Stimulated activated naive CD4-positive, alpha-beta T cell treated with Interleukin-2 at 50 U/mL for 16 hours (primary cell): ENCODE measurements around the gene PPFIA3.

Experiments
- DNase-seq: peaks from one replicate; lab custom pipeline; 2025; lab: John Stamatoyannopoulos, UW

PPFIA3 gene

DNA sequence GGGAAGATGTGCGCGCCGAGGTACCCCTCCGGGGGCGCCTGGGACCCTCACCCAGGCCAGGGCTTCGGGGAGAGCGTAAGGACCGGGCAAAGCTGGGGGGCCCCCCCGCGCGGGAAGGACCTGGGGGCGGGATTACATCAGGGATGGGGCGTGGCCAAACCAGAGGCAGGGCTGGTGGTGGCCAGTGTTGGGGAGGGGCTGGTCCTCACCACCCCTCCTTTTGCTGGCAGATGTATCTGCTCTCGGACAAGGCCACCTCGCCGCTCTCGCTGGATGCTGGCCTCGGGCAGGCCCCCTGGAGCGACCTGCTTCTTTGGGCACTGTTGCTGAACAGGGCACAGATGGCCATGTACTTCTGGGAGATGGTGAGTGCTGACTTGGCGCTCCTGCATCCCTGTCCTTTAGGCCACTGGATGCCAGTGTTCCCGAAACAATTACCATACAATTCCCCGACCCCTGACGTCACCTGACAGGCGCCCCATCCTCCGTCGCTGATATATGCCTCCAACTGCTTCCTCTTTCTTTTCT, 63.6 kb downstream of the PPFIA3 start:
- DNase-seq: no peak

DNA sequence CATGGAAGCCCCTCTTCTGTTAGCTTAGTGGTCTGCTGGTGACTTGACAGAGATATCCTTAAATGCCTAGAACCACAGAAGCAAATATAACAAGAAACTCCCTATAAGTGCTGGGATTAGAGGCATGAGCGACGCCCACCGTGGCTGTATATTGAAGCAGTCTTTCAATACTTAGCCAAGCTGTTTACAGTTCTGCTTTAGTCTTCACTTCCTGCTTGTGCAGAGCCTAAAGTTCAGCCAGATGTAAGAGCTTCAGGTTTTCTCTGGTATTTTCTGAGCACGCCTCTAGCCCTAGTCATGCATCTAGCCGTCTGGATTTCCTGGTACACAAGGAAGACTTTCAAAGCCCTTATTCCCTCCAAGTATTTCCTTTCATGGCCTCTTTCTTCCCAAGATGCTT, 66.8 kb downstream of the PPFIA3 start:
- no peak for DNase-seq

DNA sequence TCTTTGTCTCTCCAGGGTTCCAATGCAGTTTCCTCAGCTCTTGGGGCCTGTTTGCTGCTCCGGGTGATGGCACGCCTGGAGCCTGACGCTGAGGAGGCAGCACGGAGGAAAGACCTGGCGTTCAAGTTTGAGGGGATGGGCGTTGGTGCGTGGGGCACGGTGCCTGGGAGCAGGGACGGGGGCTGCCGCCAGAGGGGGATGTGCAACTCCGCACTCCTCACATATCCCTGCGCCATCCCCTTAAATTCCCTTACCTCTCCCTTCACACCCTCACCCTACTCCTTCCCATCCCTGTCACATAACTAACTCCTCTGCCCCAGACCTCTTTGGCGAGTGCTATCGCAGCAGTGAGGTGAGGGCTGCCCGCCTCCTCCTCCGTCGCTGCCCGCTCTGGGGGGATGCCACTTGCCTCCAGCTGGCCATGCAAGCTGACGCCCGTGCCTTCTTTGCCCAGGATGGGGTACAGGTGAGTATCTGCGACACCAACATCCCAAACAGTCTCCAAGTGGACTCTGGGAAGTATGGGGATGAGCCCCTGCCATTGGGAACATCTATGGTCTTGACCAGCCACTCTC, 69.4 kb downstream of the PPFIA3 start:
- DNase-seq: no peak

DNA sequence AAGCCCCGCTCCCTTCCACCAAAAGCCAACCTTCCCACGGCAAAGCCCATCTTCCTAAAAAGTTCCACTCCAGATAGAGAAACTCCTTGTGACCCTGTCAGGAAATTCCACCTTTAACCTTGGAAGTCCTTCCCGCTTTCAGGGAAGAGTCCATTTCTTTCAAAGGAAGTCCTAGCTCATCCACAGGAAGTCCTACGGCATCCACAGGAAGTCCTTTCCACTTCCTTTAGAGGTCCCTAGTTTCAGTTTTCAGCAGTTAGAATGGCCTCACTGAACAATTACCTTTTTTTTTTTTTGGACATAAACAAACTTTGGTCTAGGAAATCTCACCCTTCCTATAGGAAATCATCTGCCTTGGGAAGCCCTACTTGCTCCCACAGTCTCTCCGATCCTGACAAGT, 69.9 kb downstream of the PPFIA3 start:
- DNase-seq: no peak

DNA sequence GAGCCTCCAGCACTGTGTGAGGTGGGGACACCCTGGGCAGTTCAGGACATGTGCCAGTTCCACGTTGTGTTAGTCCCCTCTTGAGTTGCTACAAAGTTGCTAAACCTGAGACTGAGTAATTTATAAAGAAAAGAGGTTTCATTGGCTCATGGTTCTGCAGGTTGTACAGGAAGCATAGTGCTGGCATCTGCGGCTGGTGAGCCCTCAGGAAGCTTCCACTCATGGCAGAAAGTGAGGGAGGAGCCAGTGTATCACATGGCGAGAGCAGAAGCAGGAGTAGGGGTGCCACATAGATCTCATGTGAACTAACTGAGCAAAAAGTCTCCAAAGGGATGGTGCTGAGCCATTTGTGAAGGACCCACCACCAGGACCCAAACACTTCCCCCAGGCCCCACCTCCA, 71.4 kb downstream of the PPFIA3 start:
- no peak for DNase-seq

DNA sequence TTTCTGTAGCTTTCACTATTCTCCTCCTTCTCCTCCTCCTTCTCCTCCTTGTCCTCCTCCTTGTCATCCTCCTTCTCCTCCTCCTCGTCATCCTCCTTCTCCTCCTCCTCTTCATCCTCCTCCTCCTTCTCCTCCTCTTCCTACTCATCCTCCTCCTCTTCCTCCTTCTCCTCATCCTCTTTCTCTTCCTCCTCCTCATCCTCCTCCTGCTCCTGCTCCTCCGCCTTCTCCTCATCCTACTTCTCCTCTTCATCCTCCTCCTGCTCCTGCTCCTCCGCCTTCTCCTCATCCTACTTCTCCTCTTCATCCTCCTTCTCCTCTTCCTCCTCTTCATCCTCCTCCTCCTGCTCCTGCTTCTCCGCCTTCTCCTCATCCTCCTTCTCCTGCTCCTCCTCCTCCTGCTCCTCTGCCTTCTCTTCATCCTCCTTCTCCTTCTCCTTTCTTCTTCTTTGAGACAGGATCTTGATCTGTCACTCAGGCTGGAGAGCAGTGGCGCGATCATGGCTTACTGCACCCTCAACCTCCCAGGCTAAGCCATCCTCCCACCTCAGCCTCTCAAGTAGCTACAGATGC, 74.6 kb downstream of the PPFIA3 start:
- no peak for DNase-seq

DNA sequence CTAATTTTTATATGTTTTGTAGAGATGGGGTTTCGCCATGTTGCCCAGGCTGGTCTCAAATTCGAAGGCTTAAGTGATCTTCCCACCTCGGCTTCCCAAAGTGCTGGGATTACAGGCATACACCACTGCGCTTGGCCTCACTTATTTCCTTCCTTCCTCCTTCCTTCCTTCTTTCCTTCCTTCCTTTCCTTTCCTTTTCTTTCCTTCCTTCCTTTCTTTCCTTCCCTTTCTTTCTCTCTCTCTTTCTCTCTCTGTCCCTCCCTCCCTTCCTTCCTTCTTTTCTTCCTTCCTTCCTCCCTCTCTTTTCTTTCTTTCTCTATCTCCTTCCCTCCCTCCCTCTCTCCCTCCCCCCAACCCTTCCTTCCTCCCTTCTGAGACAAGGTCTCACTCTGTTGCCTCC, 75.1 kb downstream of the PPFIA3 start:
- no peak for DNase-seq

DNA sequence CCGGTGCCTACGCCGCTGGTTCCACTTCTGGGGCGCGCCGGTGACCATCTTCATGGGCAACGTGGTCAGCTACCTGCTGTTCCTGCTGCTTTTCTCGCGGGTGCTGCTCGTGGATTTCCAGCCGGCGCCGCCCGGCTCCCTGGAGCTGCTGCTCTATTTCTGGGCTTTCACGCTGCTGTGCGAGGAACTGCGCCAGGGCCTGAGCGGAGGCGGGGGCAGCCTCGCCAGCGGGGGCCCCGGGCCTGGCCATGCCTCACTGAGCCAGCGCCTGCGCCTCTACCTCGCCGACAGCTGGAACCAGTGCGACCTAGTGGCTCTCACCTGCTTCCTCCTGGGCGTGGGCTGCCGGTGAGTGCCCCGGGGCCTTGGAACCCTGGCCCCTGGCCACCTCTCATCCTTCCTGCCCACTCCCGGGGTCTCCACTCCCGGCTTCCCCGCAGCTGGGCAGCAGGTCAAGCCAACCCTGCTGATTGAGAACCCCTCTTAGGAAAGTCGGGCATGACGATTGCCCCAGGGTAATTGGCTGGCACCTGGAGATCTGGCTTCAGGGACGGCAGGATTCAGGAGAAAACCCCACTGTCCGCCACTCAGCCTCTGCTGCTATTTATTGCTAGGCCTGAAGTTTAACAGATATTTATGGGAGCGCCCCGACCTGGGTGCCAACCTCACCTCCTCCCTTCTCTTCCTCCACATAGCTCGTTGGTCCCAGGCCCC, 77.3 kb downstream of the PPFIA3 start:
- DNase-seq: no peak

DNA sequence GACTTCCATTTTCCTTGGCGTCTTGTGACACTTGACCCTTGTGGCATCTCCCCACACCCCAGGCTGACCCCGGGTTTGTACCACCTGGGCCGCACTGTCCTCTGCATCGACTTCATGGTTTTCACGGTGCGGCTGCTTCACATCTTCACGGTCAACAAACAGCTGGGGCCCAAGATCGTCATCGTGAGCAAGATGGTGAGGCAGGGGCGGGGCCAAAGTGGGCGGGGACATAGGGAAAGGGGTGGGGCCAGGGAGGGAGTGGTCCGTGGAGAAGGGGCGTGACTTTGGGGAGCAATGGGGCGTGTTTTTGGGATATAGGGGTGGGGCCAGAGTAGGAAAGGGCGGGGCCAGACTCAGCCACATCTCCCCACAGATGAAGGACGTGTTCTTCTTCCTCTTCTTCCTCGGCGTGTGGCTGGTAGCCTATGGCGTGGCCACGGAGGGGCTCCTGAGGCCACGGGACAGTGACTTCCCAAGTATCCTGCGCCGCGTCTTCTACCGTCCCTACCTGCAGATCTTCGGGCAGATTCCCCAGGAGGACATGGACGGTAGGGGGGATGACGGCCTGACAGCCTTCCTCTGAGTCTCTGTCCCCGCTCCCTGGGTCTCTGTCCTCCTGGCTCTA, 81.0 kb downstream of the PPFIA3 start:
- no peak for DNase-seq
